Loucy (cell line): ENCODE measurements around the gene AGXT.

Source experiments
- H2AFZ ChIP-seq: fragments of 200-600 bp; sonication (generic); 2 replicates; pipeline ENCODE4 v1.6.0; 2016; ENCODE audit warnings: antibody characterized with exemption, mild to moderate bottlenecking, low read length, moderate library complexity
- H3F3A ChIP-seq: fragments of 200-600 bp; 2 replicates; pipeline ENCODE4 v1.6.0; 2016; ENCODE audit warnings: antibody characterized with exemption, low read depth, mild to moderate bottlenecking
- H3K27me3 ChIP-seq: fragments of 200-600 bp; sonication (generic); 2 replicates; pipeline ENCODE4 v1.6.1; 2014; ENCODE audit warnings: low read length, mild to moderate bottlenecking; ENCODE audit not compliant: insufficient read depth, poor library complexity, severe bottlenecking
- H3K36me3 ChIP-seq: fragments of 200-600 bp; sonication (generic); 2 replicates; pipeline ENCODE4 v1.6.1; 2016; ENCODE audit warnings: low read length; ENCODE audit not compliant: insufficient read depth
- H3K4me1 ChIP-seq: fragments of 200-600 bp; sonication (generic); 2 replicates; pipeline ENCODE4 v1.5.1; 2014; ENCODE audit warnings: low read length, mild to moderate bottlenecking; ENCODE audit not compliant: insufficient read depth, poor library complexity, severe bottlenecking
- H3K4me2 ChIP-seq: fragments of 200-600 bp; sonication (generic); 2 replicates; pipeline ENCODE4 v1.6.0; 2014; ENCODE audit warnings: antibody characterized with exemption, low read length, low read depth, mild to moderate bottlenecking; ENCODE audit not compliant: poor library complexity, severe bottlenecking
- H3K4me3 ChIP-seq: fragments of 200-600 bp; sonication (generic); 2 replicates; pipeline ENCODE4 v1.5.1; 2014; ENCODE audit warnings: low read length, mild to moderate bottlenecking, mixed read lengths; ENCODE audit not compliant: poor library complexity, severe bottlenecking
- H3K79me2 ChIP-seq: fragments of 200-600 bp; sonication (generic); 2 replicates; pipeline ENCODE4 v1.6.1; 2014; ENCODE audit warnings: low read length; ENCODE audit not compliant: insufficient read depth
- H3K9ac ChIP-seq: fragments of 200-600 bp; sonication (generic); 2 replicates; pipeline ENCODE4 v1.6.0; 2014; ENCODE audit warnings: mild to moderate bottlenecking, low read depth, low read length, moderate library complexity; ENCODE audit not compliant: poor library complexity, severe bottlenecking
- H3K9me2 ChIP-seq: fragments of 200-600 bp; sonication (generic); replicated peaks from 2 replicates; pipeline ENCODE4 v1.6.1; 2016; ENCODE audit warnings: low read depth, low read length, mixed read lengths
- H3K9me3 ChIP-seq: fragments of 200-600 bp; sonication (generic); 2 replicates; pipeline ENCODE4 v1.6.1; 2014; ENCODE audit warnings: mild to moderate bottlenecking, antibody characterized with exemption, low read length, low read depth; ENCODE audit not compliant: insufficient read depth
- H4K20me1 ChIP-seq: fragments of 200-600 bp; sonication (generic); 2 replicates; pipeline ENCODE4 v1.6.0; 2014; ENCODE audit warnings: antibody characterized with exemption, low read length, mild to moderate bottlenecking; ENCODE audit not compliant: insufficient read depth, poor library complexity, severe bottlenecking
- CTCF ChIP-seq: fragments of 200-600 bp; sonication (generic); conservative IDR thresholded peaks from 2 replicates; pipeline ENCODE4 v1.5.1; 2014; ENCODE audit warnings: mild to moderate bottlenecking, antibody characterized with exemption, low read length
- EZH2phosphoT487 ChIP-seq: fragments of 200-600 bp; IDR thresholded peaks from 2 replicates; pipeline ENCODE4 v1.6.1; 2018; ENCODE audit warnings: antibody characterized with exemption, mild to moderate bottlenecking, moderate library complexity, borderline replicate concordance

AGXT gene

GRCh38 chr2:240872317-240873097, 3.9 kb downstream of the AGXT start:
- no peak for TF ChIP-seq CTCF
- no peak for TF ChIP-seq EZH2phosphoT487
- H3K4me1 ChIP-seq = no peaks in the 10 kb centered on the region
- no peaks in the 10 kb centered on the region for H3K27me3 ChIP-seq
- H4K20me1 ChIP-seq = no peaks in the 10 kb centered on the region
- no peaks in the 10 kb centered on the region for H3K36me3 ChIP-seq
- H3K4me2 ChIP-seq = no peak overlapping the region
- no peak overlapping the region for H2AFZ ChIP-seq
- no peaks in the 10 kb centered on the region for H3K9me2 ChIP-seq
- H3F3A ChIP-seq = no peaks in the 10 kb centered on the region
- H3K79me2 ChIP-seq = no peaks in the 10 kb centered on the region
- H3K4me3 ChIP-seq = no peak overlapping the region
- H3K9ac ChIP-seq = no peak overlapping the region
- no peaks in the 10 kb centered on the region; the same call in 1 of the 2 replicates for H3K9me3 ChIP-seq

- Histone ChIP-seq H3K4me2 (no peak overlapping the region), H3F3A (no peaks in the 10 kb centered on the region), H3K9me3 (no peaks in the 10 kb centered on the region; the same call in 1 of the 2 replicates), H3K9me2 (no peaks in the 10 kb centered on the region), H2AFZ (no peak overlapping the region), H3K27me3 (no peaks in the 10 kb centered on the region), H4K20me1 (no peaks in the 10 kb centered on the region), H3K79me2 (no peaks in the 10 kb centered on the region), H3K4me1 (no peaks in the 10 kb centered on the region), H3K4me3 (no peak overlapping the region), H3K36me3 (no peaks in the 10 kb centered on the region), H3K9ac (no peak overlapping the region)
- no peak for TF ChIP-seq EZH2phosphoT487
- TF ChIP-seq CTCF = no peak
Observed at GRCh38 chr2:240873098-240873788, 4.6 kb downstream of the AGXT start.

GRCh38 chr2:240873805-240874714, 5.4 kb downstream of the AGXT start:
- no peaks in the 10 kb centered on the region for H3K4me1 ChIP-seq
- no peaks in the 10 kb centered on the region for H3F3A ChIP-seq
- no peak overlapping the region for H2AFZ ChIP-seq
- no peaks in the 10 kb centered on the region for H3K36me3 ChIP-seq
- no peaks in the 10 kb centered on the region for H4K20me1 ChIP-seq
- no peak overlapping the region for H3K4me3 ChIP-seq
- H3K9ac ChIP-seq = no peak overlapping the region
- no peaks in the 10 kb centered on the region for H3K9me2 ChIP-seq
- no peaks in the 10 kb centered on the region for H3K27me3 ChIP-seq
- no peaks in the 10 kb centered on the region; the same call in 1 of the 2 replicates for H3K9me3 ChIP-seq
- no peaks in the 10 kb centered on the region for H3K79me2 ChIP-seq
- H3K4me2 ChIP-seq = no peak overlapping the region
- TF ChIP-seq CTCF = no peak
- TF ChIP-seq EZH2phosphoT487 = no peak
